GM12865 (cell line): ENCODE data around the gene INSC.

Source experiments
- DNase-seq: peaks from one replicate; pipeline ENCODE4 v3.0.0; 2010; ENCODE audit warnings: low read depth
- H3K4me3 ChIP-seq: 2 replicates; pipeline ENCODE4 v1.5.1; 2011; ENCODE audit warnings: mild to moderate bottlenecking, low read depth, low read length, control low read depth
- TF ChIP-seq, protein P1 (sequence below): IDR thresholded peaks from 2 replicates; pipeline ENCODE4 v1.5.1; 2011; ENCODE audit warnings: low read length, control low read depth, low read depth, inconsistent platforms; ENCODE audit not compliant: insufficient read depth; ENCODE audit errors: missing control alignments

INSC gene

DNA sequence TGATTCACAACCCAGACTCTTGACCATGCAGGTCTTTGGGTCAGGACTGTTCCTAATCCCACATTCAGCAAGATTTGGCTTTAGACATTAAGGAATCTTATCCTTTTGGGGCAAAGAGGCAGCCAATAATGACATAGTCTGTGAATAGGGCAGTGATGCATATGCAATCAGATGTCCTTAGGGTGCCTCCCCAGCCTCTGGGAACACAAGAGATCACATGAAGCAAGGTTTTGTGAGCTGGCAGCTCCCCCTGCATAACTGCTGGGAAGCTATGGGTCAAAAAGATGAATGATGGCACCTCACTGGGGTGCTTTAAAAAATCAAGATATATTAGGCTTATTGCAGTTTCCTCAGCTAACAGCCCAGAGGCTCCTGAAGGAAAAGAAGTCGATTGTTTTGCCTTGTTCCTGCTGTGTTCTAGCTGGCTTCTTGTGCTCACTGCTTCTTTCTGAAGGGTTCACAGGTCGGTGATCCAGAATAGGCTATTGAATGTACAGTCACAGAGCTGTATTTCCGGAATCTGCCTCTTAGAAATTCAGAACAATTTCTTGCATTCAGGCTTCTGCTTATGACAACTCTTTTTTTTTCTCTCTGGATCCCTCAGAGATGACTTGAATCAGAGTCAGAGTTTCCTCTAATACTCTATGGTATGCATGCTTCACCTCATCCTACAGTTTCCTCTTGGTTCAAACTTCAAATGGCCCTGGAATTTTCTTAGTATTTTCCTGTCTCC is 31.7 kb downstream of the INSC start:
- no peak overlapping the region for H3K4me3 ChIP-seq
- TF ChIP-seq, protein P1, sequence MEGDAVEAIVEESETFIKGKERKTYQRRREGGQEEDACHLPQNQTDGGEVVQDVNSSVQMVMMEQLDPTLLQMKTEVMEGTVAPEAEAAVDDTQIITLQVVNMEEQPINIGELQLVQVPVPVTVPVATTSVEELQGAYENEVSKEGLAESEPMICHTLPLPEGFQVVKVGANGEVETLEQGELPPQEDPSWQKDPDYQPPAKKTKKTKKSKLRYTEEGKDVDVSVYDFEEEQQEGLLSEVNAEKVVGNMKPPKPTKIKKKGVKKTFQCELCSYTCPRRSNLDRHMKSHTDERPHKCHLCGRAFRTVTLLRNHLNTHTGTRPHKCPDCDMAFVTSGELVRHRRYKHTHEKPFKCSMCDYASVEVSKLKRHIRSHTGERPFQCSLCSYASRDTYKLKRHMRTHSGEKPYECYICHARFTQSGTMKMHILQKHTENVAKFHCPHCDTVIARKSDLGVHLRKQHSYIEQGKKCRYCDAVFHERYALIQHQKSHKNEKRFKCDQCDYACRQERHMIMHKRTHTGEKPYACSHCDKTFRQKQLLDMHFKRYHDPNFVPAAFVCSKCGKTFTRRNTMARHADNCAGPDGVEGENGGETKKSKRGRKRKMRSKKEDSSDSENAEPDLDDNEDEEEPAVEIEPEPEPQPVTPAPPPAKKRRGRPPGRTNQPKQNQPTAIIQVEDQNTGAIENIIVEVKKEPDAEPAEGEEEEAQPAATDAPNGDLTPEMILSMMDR: no peak
- DNase-seq: no peak

DNA sequence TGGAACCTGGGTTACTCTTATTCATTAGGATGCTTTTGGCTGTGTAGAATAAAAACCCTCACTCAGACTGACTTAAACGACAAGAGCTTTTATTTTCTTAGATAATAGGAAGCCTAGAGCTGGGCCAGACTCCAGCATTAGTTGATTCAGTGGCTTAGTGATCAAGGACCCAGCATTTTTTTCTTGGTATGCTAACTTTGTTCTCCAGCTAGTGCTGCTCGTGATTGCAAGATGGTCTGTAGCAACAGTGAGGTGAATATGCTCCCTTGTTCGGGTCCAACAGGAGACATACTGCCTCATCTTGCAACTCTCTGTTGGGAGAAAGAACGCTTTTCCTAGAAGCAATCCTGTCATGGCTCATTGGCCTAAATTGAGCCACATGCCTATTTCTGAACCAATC is 33.4 kb downstream of the INSC start:
- TF ChIP-seq, protein P1: no peak
- DNase-seq: no peak
- H3K4me3 ChIP-seq: no peak overlapping the region

DNA sequence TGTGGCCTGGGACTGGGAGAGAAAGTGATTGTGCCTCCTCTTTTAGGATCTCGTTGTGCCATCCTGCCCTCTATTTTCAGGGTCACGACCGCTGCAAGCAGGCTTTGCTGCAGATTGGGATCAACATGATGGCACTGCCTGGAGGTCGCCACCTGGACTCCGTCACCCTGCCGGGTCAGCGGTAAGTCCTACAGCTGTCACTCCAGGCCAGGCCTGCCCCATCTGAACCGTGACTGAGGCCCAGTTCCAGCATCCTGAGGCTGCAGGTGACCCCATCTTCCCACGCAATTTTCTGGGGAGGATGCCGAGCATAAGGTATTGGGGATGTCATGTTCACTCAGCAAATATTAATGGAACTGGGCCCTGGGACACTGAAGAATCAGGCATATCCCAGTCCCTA is 34.3 kb downstream of the INSC start:
- no peak overlapping the region for H3K4me3 ChIP-seq
- TF ChIP-seq, protein P1: no peak
- DNase-seq: no peak

DNA sequence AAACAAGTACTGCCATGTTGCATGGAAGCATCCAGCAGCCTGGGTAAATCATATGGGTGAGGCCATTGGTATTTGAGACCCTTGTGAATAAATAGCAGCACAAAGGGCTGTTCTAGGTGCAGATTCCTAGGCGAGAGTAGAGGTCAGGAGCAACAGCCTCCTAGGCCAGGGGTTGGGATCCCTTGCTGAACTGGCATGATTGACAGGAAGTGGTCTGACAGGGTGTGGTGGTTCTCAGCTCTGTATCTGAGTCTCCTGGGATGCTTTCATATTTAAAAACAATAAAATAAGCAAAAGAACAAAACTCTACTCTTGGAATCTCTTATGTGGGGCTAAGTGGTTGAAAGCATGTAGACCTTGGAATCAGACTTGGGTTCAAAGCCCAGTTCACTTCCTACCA is 35.8 kb downstream of the INSC start:
- no peak overlapping the region for H3K4me3 ChIP-seq
- TF ChIP-seq, protein P1: no peak
- DNase-seq: no peak

DNA sequence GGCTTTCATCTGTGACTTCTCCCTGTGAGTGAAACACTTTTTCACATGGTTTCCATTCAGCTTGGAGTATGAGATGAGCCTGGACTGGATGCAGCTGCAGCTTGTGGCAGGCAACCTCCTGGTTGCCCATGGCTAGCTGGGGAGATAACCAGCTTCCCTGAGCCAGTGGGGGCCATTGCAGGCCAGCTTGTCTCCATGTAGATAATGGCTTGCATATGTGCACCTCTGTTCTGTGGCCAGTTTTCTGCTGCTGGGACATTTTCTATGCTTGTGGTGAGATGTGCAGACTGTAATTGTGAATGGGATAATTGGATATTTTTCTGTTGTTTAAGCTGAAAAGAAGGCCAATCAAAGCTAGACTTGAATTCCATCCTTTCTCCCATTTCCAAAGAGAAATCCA is 38.5 kb downstream of the INSC start:
- DNase-seq: no peak
- no peak overlapping the region for H3K4me3 ChIP-seq
- TF ChIP-seq, protein P1: no peak

DNA sequence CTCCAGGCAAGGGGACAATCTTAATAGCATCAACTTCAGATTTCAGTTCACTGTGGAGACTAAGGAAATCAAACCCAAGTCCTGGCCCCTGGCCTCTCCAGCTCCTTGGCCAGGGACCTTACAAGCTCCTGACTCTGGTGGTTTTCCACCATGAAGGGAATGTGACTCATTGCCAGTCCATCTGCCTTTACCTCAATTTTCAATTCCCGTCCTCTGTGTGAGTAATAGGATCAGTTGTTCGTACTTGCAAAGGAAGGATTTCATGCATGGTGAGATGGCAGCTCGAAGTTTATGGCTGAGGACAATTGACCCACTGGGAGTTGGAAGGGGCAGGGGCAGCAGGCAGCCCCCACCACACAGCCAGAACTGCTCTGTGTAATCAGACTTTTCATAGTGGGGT is 42.5 kb downstream of the INSC start:
- H3K4me3 ChIP-seq: no peak overlapping the region
- no peak for DNase-seq
- TF ChIP-seq, protein P1: no peak

DNA sequence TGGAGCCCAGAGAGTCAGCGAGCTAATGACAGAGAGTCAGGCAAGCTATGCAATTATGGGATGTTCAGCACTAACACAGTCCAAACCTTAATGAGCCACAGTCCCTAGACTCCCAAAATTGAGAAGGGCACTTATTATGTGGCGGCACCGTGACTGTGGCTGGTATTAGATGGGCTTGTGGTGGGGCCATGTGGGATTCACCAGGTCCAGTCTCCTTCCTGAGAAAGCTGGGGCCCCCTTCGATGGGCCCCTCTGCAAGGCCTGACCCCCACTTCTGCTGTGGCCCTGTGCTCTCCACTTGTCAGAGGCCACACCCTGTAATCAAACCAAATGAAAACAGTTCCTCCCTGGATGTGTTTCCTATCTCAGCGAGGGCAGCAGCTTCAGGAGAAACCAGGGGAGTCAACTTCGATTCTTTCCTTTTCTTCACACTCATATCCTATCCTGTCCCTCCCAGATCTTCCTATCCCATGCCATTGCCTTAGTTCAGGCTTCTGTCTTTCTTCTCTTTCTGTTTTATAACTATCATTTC is 42.9 kb downstream of the INSC start:
- DNase-seq: no peak
- TF ChIP-seq, protein P1: no peak
- no peak overlapping the region for H3K4me3 ChIP-seq
